SK-MEL-5 (cell line): ENCODE results near the gene ATP11B. TPM values are rescaled to one million over a fixed set of nuclear protein-coding genes. Genes with fewer than 3 reads are reported as not detected.
A peak's percentile ranks its signal among the peaks of the same experiment; 100 is the strongest.

Experiments used
- DNase-seq: peaks from one replicate; pipeline ENCODE4 v3.0.0-alpha.2; 2016; ENCODE audit warnings: low read depth, low spot score
- in situ Hi-C: cut with HindIII; loops from 2 replicates; pipeline ENCODE4 v1.10.0; 2016; ENCODE audit warnings: low sequenced_read_pairs, high pct_unique_total_duplicates, low pct_unique_long_range_greater_than_20kb
- total RNA-seq: library from RNA; depleted of rRNA; stranded (reverse); fragments of >200 nt; shearing (Covaris generic); gene quantifications from 2 replicates; pipeline ENCODE4 v1.2.3, GENCODE V29; 2014

The ATP11B gene
- total RNA-seq, 1 experiment from 2014 or later, result 49.6 TPM

GRCh38 chr3:182889948-182890629 is 96.8 kb downstream of the ATP11B start:
- in situ Hi-C loops, result no loop called here
- DNase-seq, result no peak

DNA sequence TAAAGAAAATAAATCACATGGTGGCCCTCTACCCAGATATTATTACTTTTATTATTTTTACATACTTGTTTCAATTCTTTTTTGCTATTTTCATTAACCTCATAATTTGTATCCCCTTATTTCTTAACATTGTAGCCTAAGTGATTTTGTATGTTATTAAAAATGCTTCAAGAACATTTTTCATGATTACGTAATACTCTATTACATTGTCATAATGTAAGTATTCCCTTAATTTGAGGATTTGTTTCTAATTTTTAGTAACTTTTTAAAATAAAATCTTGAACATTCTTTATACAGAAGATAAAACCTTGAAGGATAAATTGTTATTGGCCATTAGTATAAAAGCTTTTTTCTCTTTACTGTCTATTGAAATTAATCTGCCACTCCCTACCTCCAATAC is 98.1 kb downstream of the ATP11B start:
- in situ Hi-C loops, result no loop called here
- no peak for DNase-seq

DNA sequence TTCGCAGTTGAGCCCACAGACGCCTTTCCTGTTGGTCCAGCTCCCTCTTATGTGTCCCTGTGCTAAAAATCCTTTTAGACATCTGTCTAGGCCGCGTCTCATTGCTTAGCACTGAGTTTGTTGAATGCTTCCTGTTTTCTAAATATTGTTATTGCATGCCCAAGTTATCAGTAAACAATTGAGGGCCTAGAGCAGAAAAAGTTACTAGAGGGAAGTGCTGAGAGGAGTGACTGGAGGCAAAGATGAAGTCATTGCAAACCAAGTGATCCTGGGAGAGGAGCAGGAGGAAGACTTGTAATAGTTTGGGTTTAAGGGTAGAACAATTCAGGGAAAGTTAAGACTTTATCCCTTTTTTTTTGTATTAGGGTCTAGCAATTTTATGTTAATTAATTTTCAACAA is 98.9 kb downstream of the ATP11B start:
- in situ Hi-C loops, result no loop called here

GRCh38 chr3:182895513-182896112 is 102.3 kb downstream of the ATP11B start:
- in situ Hi-C loops, result no loop called here

More for the DNA sequence above, 98.9 kb downstream of the ATP11B start:
- no peak for DNase-seq

DNA sequence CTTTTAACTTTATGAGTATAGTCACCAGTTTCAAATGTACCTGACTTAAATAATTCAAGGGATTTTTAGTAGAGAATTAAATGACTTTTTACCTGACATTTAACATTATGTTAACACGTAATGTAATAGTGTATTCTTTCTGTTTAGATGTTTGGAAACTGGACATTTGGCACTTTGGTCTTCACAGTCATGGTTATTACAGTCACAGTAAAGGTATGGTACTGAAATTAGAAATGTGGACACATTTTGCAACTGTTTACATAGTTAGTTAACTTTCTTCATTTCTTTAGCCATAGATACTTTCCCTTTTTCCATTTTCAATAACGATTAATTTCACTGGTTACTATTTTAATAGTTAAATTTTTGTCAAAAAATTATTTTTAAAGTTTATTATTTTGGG is 103.2 kb downstream of the ATP11B start:
- in situ Hi-C loops, result no loop called here
- no peak for DNase-seq

More at GRCh38 chr3:182895513-182896112, 102.3 kb downstream of the ATP11B start:
- DNase-seq, result no peak

GRCh38 chr3:182902236-182902635 is 108.9 kb downstream of the ATP11B start:
- in situ Hi-C loops, result no loop called here
- no peak for DNase-seq

DNA sequence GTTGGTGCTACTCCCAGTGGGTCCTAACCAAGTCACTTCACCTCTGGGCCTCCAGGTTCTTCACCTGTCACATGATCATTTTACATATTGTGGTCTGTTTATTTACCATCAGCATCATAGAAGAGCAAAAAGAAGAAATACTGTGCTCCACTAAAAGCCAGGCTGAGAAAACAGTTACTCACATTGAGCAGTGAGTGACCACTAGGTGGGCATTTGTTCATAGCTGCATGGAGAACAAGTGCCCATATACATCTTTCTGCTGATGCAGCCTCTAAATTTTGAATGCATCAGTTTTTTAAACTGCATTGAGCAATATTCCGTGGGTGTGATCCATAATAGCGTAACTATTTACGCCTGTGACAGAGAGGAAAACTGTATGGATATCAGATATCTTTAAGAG is 110.9 kb downstream of the ATP11B start:
- DNase-seq, result peak; percentile 25
- in situ Hi-C loops, result no loop called here

DNA sequence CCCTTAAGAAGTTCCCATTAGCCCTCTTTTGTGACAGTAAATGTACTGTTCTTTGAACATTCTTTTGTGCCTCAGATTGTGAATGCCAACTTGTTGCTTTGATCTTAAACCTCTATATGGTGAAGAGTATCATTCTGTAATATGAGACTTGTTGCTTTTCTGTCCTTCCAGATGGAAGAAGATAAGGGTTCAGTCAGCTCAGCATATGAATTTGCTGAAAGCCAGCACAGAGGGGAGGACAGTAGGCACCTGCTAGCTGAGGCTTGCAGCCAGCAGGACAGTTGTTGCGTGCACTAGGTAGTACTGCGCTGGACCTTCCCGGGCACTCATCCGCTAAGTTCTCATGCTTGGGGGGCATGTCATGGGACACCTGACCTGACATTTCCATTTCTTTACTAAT is 112.3 kb downstream of the ATP11B start:
- in situ Hi-C loops, result no loop called here
- DNase-seq, result no peak

GRCh38 chr3:182906036-182906435 is 112.7 kb downstream of the ATP11B start:
- in situ Hi-C loops, result no loop called here
- no peak for DNase-seq

- in situ Hi-C loops, result no loop called here
- no peak for DNase-seq
Observed at GRCh38 chr3:182908471-182908870, 115.2 kb downstream of the ATP11B start.

GRCh38 chr3:182909318-182910040 is 116.2 kb downstream of the ATP11B start:
- DNase-seq, result peak; percentile 53
- in situ Hi-C loops, result no loop called here

DNA sequence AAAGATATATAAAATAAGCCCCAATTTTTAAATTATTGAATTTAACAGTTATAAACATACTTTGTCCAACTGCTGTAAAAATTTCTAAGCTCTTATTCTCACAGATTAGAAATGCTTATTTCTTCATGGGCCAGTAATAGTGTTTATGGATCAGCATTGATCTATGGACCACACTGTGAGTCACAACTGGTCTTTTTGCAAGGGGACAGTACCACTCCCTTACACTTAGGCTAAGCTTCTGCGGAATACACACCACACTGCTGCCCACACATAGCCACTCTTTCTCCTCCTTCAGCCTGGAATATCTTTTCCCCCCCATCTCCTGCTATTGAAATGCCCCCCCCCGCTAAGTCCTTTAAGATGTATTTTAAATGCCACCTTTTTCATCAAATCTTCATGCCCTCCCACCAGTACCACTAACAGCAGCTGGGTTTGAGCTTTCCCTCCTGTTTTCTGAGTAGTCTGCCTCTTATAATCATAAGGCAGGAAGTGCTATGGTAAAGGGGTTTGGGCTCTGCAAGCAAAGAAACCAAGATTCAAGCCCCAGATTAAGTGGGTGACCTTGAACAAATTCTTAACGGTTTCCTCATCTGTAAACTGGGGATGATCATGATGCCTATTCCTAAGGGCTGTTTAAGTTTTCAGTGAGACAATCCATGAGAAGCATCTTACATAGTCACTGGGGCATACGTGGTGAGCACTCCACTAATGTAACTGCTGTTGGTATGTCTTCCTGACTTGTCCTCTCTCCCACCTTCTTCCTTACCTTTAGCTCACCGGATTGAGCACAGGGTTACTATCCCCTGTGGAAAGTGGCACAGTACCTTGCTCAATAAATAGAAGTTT is 117.9 kb downstream of the ATP11B start:
- in situ Hi-C loops, result no loop called here
- DNase-seq, result no peak

DNA sequence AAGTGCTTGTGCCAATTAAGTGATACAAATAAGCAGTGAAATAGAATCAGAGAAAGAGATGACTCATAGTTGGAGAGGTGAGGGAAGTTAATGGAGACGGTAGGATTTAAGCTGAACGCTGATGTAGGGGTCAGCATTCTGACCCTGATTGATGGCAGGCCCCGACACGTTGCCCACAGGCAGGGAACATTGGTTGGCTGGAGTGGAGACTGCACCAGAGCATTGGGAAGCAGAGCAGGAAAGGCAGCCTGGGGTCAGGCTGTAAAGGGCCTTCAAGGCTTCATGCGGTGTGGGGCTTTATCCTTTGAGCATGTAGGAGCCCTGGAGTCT is 118.4 kb downstream of the ATP11B start:
- no peak for DNase-seq
- in situ Hi-C loops, result no loop called here

DNA sequence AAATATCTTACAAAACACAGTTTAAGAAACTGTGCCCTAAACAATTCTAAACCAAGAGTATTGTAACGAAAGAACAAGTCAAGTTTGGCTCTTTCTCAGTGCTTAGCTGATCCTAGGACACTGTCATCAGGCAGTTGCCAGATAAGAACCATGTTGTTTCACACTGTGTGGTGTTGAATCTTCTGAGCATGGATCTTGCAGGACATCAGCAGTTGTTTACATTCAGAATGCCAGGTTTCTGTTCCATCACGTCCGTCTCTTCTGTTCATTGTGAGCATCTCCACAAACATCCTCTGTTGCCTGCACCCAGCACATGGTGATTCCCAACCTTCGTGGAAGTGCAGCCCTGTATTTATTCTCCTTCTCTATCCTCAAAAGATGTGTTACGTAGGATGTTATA is 119.2 kb downstream of the ATP11B start:
- in situ Hi-C loops, result no loop called here
- peak; percentile 7 for DNase-seq

DNA sequence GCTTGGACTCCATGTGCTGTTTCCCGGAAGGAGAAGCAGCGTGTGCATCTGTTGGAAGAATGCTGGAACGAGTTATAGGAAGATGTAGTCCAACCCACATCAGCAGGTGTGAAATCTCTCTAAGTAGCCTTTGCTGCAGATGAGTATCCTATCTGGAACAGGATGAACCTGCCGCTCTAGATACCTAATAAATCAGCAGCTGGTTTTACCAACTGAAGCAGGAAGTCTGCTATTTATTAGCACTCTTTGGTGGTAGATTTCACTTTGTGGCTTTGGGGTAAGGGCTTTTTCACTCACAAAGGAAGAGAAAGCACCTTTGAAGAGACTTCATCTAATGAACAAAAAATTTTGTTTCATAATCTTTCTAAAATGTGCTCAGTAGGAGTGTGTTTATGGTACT is 120.6 kb downstream of the ATP11B start:
- DNase-seq, result no peak
- in situ Hi-C loops, result no loop called here

GRCh38 chr3:182914341-182914740 is 121.0 kb downstream of the ATP11B start:
- no peak for DNase-seq
- in situ Hi-C loops, result no loop called here

DNA sequence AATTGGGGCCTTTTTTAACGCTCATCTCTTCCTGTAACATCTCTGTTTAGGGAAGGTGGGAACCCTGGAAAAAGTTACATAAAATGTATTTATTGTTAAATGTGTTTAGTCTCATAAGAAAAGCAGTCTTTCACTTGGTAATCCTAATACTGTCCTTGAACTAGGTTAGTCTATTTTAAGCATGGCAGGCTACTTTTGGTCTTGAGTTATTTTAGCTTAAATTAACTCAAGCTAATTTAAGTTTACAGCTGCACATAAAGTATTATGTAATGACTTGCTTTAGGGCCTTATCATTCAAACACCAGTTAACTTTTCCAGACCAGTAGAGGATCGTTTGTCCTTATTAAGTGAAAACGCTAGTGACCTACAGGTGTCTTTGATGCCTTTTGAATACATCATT is 123.8 kb downstream of the ATP11B start:
- in situ Hi-C loops, result no loop called here
- DNase-seq, result no peak

- DNase-seq, result no peak
- in situ Hi-C loops, result no loop called here
Observed at GRCh38 chr3:182919866-182920357, 126.6 kb downstream of the ATP11B start.
